Stimulated activated effector memory CD8-positive, alpha-beta T cell treated with anti-CD3 and anti-CD28 coated beads, Interleukin-12 subunit alpha, Interleukin-12 subunit beta, amount 100 ng/mL, for 72 hours (primary cell): Measurements from ENCODE around the gene DDIT4L.
"Not testable (repeated sequence)": the region's sequence is repeated elsewhere in the genome, so short reads cannot be mapped to it uniquely, and the experiment has no call there.

Source experiments
- ATAC-seq: fragments of 150-1000 bp; cut with Tn5 transposase; 2 replicates; pipeline ENCODE4 v1.10.0; 2021
- DNase-seq, 2 donors: peaks; one replicate each; pipeline ENCODE4 v3.0.0; 2021 to 2022; ENCODE audit warnings: low spot score in 2 of 2
- H3K27ac Mint-ChIP-seq: one replicate; pipeline ENCODE4 v1.8.0; 2022; ENCODE audit warnings: mild to moderate bottlenecking, mixed read lengths
- H3K36me3 Mint-ChIP-seq: one replicate; pipeline ENCODE4 v1.8.0; 2022; ENCODE audit warnings: mild to moderate bottlenecking, mixed read lengths
- H3K4me1 Mint-ChIP-seq: one replicate; pipeline ENCODE4 v1.8.0; 2022; ENCODE audit warnings: mixed read lengths
- H3K4me3 Mint-ChIP-seq: one replicate; pipeline ENCODE4 v1.8.0; 2022; ENCODE audit warnings: mild to moderate bottlenecking, mixed read lengths
- H3K9me3 Mint-ChIP-seq: one replicate; pipeline ENCODE4 v1.8.0; 2022; ENCODE audit warnings: mixed read lengths

The DDIT4L gene

DNA sequence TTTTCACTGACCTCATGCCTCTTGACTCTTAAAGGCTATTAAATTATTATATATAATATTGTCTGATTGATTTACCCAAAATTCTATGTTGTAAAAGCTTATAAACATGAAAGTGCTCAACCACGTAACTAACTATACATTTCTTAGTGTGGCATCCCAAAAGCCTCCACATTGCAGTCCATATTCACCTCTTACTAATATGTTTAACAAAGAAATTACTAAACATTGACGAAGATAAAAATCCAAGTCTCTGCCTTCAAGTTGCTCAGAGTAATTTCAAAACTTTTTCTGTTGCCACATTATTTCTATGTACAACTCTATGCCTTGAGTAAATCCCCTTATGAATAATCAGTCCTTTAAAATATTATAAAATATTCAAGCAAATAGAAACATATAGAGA lies 14.4 kb downstream of the DDIT4L start:
- H3K36me3 Mint-ChIP-seq = no peaks in the 10 kb centered on the region
- ATAC-seq = peak; percentile 88
- no peak overlapping the region for H3K27ac Mint-ChIP-seq
- H3K4me3 Mint-ChIP-seq = no peak overlapping the region
- DNase-seq = no peak
- no peaks in the 10 kb centered on the region for H3K9me3 Mint-ChIP-seq
- peaks cover 12% of the 10 kb centered on the region for H3K4me1 Mint-ChIP-seq

DNA sequence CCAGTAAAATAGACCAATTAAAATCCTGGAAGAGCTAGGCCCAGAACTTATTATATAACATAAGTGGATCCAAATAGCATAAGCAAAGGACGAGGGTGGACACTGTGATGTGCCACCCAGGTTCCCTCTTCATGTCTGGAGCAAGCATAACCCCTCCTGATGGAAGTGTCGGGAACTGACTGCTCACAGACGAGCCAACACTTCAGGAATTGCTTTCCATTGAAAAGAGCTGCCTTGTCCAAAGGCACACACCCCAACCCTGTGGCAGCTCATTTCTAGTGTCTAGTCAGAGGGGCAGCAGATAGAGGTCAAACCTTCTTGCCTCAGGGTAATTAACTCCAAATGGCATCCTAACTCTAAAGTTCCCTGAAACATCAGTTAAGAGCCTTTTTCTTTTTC lies 15.3 kb downstream of the DDIT4L start:
- ATAC-seq (no peak), DNase-seq (no peak)
- Mint-ChIP-seq H3K36me3 (no peaks in the 10 kb centered on the region), H3K27ac (no peak overlapping the region), H3K9me3 (no peaks in the 10 kb centered on the region), H3K4me3 (no peak overlapping the region), H3K4me1 (peaks cover 12% of the 10 kb centered on the region)

DNA sequence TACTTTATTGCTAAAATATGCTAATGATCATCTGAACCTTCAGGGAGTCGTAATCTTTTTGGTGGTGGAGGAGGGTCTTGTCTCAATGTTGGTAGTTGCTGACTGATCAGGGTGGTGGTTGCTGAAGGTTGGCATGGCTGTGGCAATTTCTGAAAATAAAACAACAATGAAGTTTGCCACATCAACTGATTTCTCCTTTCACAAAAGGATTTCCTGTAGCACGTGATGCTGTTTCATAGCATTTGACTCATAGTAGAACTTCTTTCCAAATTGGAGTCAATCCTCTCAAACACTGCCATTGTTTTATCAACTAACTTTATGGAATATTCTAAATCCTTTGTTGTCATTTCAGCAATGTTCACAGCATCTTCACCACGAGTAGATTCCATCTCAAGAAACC lies 19.3 kb downstream of the DDIT4L start:
- no peak overlapping the region for H3K27ac Mint-ChIP-seq
- H3K4me1 Mint-ChIP-seq = peaks cover 9% of the 10 kb centered on the region
- H3K9me3 Mint-ChIP-seq = no peaks in the 10 kb centered on the region
- no peak overlapping the region for H3K4me3 Mint-ChIP-seq
- ATAC-seq (no peak), DNase-seq (no peak)
- H3K36me3 Mint-ChIP-seq = no peaks in the 10 kb centered on the region

DNA sequence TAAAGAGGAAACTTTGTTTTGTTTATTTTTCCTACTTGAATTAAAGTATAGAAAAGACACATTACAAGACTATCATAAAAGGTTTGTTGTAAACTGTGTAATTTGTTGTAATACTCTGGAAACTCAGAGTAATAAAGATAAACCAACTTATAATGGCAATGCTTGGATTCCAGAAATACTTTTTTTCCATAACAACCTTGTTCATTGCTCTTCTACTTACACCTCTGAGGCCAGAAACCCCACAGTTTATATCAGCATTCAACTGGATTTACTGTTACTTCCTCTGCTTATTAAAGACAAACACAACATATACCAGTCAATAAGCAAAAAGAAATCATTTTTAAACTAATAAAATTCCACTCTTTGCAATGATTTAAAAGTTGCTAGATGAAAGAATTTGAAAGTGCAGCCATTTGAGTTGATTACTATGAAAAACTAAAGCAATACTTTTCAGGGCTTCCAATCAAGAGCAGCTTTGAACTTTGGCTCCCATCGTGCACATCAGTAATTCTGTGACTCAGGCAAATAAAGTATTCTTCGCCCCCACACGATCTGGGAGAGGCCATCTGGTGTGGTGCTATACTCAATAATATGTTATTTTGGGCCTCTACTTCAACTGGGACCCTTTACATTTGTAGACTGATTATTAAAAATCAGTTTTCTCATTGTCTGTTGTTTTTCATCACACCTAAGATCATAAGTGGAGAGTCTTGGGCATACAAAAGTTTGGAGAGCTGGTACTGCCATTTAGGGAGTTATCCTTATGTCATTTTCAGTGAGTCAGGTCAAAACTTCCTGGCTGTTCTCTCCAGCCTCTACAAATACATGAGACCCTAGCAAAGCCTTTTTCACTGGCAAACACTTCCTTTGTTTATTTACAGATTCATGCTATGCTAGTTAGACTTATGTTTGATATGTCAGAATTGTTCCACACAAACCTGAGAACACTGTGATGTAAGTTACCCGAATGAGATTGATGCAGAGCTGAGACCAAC lies 20.5 kb downstream of the DDIT4L start:
- Mint-ChIP-seq H3K9me3 (no peaks in the 10 kb centered on the region), H3K4me1 (peaks cover 12% of the 10 kb centered on the region), H3K27ac (no peak overlapping the region), H3K4me3 (no peak overlapping the region), H3K36me3 (no peaks in the 10 kb centered on the region)
- DNase-seq = no peak
- ATAC-seq = no peak

DNA sequence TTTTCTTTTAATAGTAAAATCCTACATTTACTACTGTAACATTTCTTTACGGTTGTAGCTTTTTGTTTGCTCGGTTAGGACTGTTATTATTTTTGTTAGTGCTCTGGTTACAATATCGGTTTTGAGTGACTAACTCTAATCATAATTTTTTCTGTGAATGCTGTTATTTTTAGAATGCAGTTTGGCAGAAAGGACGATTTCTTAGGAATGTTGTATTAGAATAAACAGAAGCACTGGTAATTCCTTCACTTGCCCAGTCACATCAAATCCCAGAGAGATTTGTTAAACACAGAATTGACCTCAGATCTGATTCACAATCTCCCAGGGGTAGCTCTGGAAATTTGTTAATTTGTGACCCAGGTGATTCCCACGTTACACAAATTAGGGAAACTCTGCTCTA lies 21.7 kb downstream of the DDIT4L start:
- DNase-seq = no peak
- Mint-ChIP-seq H3K4me1 (peaks cover 12% of the 10 kb centered on the region), H3K27ac (no peak overlapping the region), H3K4me3 (no peak overlapping the region), H3K36me3 (no peaks in the 10 kb centered on the region), H3K9me3 (no peaks in the 10 kb centered on the region)
- ATAC-seq = no peak

DNA sequence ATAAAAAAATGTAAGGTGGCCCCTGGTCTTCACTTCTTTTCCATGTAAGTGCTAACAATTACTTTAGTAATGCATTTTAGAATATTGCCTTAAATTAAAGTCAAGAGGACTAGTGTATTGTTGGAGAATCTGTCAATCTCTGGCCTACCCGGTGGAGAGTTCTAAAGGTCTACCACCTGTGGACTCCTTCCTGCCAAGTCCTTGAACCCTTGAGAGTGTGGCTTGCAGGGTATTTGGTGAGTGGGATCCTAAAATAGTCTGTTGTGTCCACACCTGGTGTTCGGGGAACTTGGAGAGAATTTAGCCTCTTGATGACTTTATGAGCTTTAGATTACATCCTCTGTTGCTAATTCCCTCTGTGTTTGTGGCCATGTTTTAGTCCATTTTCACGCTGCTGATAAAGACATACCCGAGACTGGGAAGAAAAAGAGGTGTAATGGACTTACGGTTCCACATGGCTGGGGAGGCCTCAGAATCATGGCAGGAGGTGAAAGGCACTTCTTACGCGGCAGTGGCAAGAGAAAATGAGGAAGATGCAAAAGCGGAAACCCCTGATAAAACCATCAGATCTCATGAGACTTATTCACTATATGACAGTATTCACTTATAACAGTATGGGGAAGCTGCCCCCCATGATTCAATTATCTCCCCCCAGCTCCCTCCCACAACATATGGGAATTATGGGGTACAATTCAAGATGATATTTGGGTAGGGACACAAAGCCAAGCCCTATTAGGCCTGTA lies 23.8 kb downstream of the DDIT4L start:
- ATAC-seq (no peak), DNase-seq (no peak)
- Mint-ChIP-seq H3K4me3 (no peak overlapping the region), H3K9me3 (peaks cover 5% of the 10 kb centered on the region), H3K36me3 (no peaks in the 10 kb centered on the region), H3K4me1 (peaks cover 23% of the 10 kb centered on the region), H3K27ac (no peak overlapping the region)

DNA sequence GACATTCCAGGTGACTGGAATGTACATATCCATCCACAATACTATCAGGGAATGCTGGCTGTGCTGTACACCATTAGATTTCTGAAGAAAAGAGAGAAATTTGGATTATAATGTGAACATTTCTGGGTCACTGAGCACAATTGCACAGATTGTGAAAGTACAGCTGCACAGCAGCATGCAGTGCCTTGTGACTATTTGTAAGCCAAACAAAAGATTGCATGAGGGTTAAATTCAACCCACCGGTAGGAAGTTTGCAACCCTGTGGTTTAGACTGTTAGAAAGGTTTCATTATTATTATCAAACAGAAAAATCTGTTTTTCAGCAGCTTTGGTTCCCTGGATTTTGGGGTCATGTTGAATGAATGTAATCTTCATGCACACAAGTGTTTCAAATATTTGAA lies 24.5 kb downstream of the DDIT4L start:
- Mint-ChIP-seq H3K36me3 (no peaks in the 10 kb centered on the region), H3K4me3 (no peak overlapping the region), H3K27ac (no peak overlapping the region), H3K4me1 (peaks cover 23% of the 10 kb centered on the region), H3K9me3 (peaks cover 5% of the 10 kb centered on the region)
- DNase-seq (no peak), ATAC-seq (peak; percentile 53)

DNA sequence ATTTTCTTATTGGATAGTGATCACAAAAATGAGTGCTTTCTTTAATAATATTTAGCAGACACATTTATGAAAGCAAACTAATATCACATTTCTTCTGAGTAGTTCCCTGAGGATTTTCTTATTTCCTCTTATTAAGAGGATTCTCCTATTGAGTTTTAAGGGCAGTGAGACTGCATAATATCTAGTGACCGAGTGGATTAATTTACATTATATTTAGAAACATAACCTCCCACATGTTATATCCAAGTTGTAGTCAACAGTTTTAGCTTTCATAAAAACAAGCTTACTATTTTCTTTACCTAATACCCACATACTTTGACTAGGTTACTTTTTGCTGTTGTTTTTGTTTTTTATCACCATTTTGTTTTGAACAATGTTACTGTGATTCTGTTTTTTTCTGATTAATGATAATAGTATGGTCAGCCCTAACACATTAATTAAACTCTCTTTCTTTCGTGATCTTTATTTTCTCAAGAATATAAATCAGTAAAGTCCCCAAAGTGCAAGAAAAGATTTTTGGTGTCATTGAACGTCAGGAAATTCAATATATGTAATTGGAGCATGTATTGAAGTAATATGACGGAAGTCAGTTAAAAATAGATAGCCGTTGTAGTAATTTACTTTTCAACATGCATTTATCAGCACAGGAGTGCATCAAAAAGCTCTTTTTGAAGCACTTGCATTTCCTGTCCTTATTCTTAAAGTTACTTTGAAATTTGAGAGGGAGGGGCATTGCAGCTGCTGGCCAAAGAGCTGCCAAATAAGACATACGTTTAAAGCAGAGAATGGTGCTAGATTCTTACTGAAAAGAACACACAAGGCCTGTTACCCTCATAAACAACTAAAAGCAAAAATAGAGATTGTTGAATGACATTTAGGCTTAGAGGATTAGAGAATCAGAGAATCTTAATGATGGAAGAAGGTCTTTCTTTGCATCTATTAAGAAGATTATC lies 25.2 kb downstream of the DDIT4L start:
- ATAC-seq = no peak
- H3K4me1 Mint-ChIP-seq = peaks cover 23% of the 10 kb centered on the region
- no peak overlapping the region for H3K4me3 Mint-ChIP-seq
- no peak overlapping the region for H3K27ac Mint-ChIP-seq
- peaks cover 5% of the 10 kb centered on the region for H3K9me3 Mint-ChIP-seq
- H3K36me3 Mint-ChIP-seq = no peaks in the 10 kb centered on the region
- no peak for DNase-seq

DNA sequence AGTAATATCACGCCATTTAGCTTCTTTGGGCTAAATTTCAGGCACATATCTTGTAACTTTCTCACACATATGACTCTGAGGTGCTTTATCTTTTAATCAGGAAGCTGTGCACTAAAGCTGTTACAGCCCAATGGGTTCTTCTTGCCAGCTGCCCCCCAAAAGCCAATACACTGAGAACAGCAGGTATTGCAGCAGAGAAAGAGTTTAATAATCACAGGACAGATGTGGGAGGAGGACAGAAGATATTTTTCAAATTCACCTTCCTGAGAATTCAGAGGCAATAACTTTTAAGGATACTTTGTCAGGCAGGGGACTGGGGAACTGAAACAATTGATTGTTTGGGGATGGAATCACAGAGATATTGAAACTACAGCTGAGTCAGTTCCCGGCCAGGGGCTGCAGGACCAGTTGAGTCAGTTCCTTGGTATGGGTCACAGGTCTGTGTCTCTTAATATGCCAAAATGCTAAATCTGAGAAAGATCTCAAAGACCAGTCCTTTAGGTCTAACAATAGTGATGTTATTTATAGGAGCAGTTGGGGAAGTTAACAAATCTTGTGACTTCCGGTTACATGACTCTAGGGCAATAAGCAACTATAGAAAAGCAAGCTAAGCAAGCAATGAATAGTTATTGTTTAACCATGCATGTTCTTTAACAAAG lies 28.1 kb downstream of the DDIT4L start:
- DNase-seq (no peak), ATAC-seq (peak; percentile 97)
- H3K27ac Mint-ChIP-seq = no peak overlapping the region

DNA sequence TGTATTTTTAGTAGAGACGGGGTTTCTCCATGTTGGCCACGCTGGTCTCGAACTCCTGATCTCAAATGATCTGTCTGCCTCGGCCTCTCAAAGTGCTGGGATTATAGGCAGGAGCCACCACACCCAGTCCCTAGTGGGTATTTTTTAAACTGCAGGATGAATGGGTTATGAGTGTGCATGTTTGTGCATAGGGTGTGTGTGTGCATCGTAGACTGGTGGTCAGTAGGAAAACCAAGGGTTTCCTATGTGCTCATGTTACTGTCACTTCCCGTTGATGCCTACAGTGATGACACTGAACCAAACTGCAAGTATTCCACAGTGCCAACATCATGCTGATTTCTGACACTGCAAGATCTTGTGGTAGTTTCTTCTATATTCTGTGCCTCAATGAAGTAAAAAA lies 41.1 kb downstream of the DDIT4L start:
- no peaks in the 10 kb centered on the region for H3K36me3 Mint-ChIP-seq
- peaks cover 6% of the 10 kb centered on the region for H3K4me1 Mint-ChIP-seq
- no peaks in the 10 kb centered on the region for H3K9me3 Mint-ChIP-seq
- ATAC-seq = peak; percentile 85
- DNase-seq = no peak
- no peak overlapping the region for H3K27ac Mint-ChIP-seq
- no peak overlapping the region for H3K4me3 Mint-ChIP-seq

More for the DNA sequence above, 28.1 kb downstream of the DDIT4L start:
- peaks cover 19% of the 10 kb centered on the region for H3K4me1 Mint-ChIP-seq
- no peak overlapping the region for H3K4me3 Mint-ChIP-seq
- peaks cover 5% of the 10 kb centered on the region for H3K9me3 Mint-ChIP-seq
- H3K36me3 Mint-ChIP-seq = no peaks in the 10 kb centered on the region

DNA sequence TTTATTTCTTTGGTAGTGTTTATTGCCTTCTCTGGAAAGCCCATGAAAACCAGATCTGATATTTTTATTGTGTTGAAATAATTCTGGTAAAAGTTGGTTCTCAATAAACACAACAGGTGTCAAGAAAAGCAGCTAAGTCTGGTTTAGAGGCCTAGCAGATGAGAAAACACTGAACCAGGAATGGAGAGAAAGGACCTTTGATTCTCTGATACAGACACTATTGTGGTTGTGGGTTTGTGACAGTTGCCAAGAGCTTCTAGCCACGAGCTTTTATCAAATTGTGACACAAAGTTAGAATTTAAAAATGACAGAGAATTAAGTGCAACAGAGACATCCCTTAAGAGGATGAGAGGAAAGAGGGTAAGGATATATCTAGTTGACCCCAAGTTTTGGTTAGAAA lies 42.6 kb downstream of the DDIT4L start:
- Mint-ChIP-seq H3K4me3 (no peak overlapping the region), H3K27ac (peak overlapping the region; percentile 59)
- DNase-seq = no peak

DNA sequence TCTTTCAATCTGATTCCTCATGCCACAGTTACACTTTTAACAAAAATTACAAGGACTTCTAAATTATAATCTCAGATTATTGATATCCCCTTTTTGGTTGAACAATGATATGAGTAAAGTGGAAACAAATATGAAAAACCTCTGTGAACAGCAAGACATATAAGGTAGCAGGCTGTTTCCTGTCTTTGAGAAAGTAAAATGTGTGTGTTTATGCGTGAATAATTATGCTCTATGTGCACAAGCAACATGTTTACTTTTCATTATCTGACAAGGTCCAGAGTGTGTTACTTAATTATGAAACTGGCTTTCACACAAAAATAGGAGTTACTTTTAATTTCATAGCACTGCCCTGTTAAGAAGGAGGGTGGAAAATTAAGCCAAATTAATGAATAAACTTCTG lies 43.1 kb downstream of the DDIT4L start:
- Mint-ChIP-seq H3K4me3 (no peak overlapping the region), H3K9me3 (no peaks in the 10 kb centered on the region), H3K36me3 (no peaks in the 10 kb centered on the region), H3K27ac (no peak overlapping the region), H3K4me1 (peaks cover 6% of the 10 kb centered on the region)
- ATAC-seq = no peak
- no peak for DNase-seq

More for the DNA sequence above, 42.6 kb downstream of the DDIT4L start:
- H3K4me1 Mint-ChIP-seq = peaks cover 6% of the 10 kb centered on the region
- no peaks in the 10 kb centered on the region for H3K36me3 Mint-ChIP-seq
- no peaks in the 10 kb centered on the region for H3K9me3 Mint-ChIP-seq
- no peak for ATAC-seq

DNA sequence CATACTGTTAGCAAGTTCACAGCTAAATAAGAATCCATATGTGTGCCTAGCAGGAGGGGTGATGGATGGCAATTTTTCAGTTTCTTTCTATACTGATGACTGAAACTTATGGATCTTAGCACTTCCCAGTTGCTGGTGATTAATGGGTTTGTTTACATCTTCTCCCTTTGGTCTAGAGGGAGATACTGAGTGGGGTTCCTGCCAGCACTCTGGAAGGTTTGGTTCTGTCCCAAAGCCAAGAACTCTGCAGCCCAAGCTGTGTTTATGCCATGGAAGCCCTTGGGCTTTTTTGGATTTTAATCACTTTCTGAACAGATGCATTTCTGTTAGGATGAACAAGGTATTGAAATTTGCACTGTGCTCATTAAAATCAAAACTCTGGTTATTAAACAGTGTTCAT lies 43.5 kb downstream of the DDIT4L start:
- no peaks in the 10 kb centered on the region for H3K9me3 Mint-ChIP-seq
- H3K27ac Mint-ChIP-seq = no peak overlapping the region
- ATAC-seq (no peak), DNase-seq (no peak)
- H3K36me3 Mint-ChIP-seq = no peaks in the 10 kb centered on the region
- H3K4me3 Mint-ChIP-seq = no peak overlapping the region
- peaks cover 6% of the 10 kb centered on the region for H3K4me1 Mint-ChIP-seq

DNA sequence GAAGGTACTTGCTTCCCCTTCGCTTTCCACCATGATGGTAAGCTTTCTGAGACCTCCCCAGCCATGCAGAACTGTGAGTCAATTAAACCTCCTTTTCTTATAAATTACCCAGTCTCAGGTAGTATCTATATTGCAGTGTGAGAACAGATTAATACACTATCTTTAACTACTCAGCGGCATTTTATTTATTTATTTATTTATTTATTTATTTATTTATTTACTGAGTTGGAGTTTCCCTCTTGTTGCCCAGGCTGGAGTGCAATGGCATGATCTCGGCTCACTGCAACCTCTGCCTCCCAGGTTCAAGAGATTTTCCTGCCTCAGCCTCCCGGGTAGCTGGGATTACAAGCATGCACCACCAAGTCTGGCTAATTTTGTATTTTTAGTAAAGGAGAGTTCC lies 52.9 kb downstream of the DDIT4L start:
- H3K4me3 Mint-ChIP-seq, H3K4me1 Mint-ChIP-seq, DNase-seq, H3K36me3 Mint-ChIP-seq, ATAC-seq, H3K27ac Mint-ChIP-seq: not testable (repeated sequence)
- peaks cover 12% of the 10 kb centered on the region for H3K9me3 Mint-ChIP-seq
